DMS53 (cell line): ENCODE results near the gene MAGI1.

Experiments
- DNase-seq: peaks from one replicate; lab custom pipeline; 2025; lab: John Stamatoyannopoulos, UW

The MAGI1 gene

GRCh38 chr3:65422154-65422553 lies 616.6 kb downstream of the MAGI1 start:
- no peak for DNase-seq

GRCh38 chr3:65419233-65419632 lies 619.5 kb downstream of the MAGI1 start:
- no peak for DNase-seq

- DNase-seq: no peak
Observed at GRCh38 chr3:65413891-65414290, 624.8 kb downstream of the MAGI1 start.

GRCh38 chr3:65412588-65412987 lies 626.1 kb downstream of the MAGI1 start:
- peak; percentile 26 for DNase-seq

GRCh38 chr3:65411367-65411766 lies 627.4 kb downstream of the MAGI1 start:
- no peak for DNase-seq

GRCh38 chr3:65409176-65409569 lies 629.5 kb downstream of the MAGI1 start:
- no peak for DNase-seq

GRCh38 chr3:65408531-65409175 lies 630.1 kb downstream of the MAGI1 start:
- DNase-seq: no peak

- no peak for DNase-seq
Observed at GRCh38 chr3:65406470-65406869, 632.2 kb downstream of the MAGI1 start.

GRCh38 chr3:65402597-65402996 lies 636.1 kb downstream of the MAGI1 start:
- DNase-seq: peak; percentile 1

- no peak for DNase-seq
Observed at GRCh38 chr3:65401359-65402305, 637.1 kb downstream of the MAGI1 start.

- no peak for DNase-seq
Observed at GRCh38 chr3:65400899-65401298, 637.8 kb downstream of the MAGI1 start.

- DNase-seq: no peak
Observed at GRCh38 chr3:65398953-65399352, 639.8 kb downstream of the MAGI1 start.

GRCh38 chr3:65396078-65396477 lies 642.6 kb downstream of the MAGI1 start:
- no peak for DNase-seq

GRCh38 chr3:65391068-65391467 lies 647.6 kb downstream of the MAGI1 start:
- DNase-seq: no peak

GRCh38 chr3:65385805-65386204 lies 652.9 kb downstream of the MAGI1 start:
- no peak for DNase-seq

GRCh38 chr3:65381496-65382010 lies 657.2 kb downstream of the MAGI1 start:
- DNase-seq: no peak

- no peak for DNase-seq
Observed at GRCh38 chr3:65379223-65379622, 659.5 kb downstream of the MAGI1 start.

- no peak for DNase-seq
Observed at GRCh38 chr3:65377637-65378036, 661.1 kb downstream of the MAGI1 start.

- DNase-seq: no peak
Observed at GRCh38 chr3:65376426-65376825, 662.3 kb downstream of the MAGI1 start.

GRCh38 chr3:65371053-65371452 lies 667.7 kb downstream of the MAGI1 start:
- DNase-seq: no peak

- no peak for DNase-seq
Observed at GRCh38 chr3:65368866-65369265, 669.9 kb downstream of the MAGI1 start.

- no peak for DNase-seq
Observed at GRCh38 chr3:65362688-65363087, 676.0 kb downstream of the MAGI1 start.

- DNase-seq: no peak
Observed at GRCh38 chr3:65361448-65361847, 677.3 kb downstream of the MAGI1 start.
